PC-3 (cell line): Measurements from ENCODE around the gene HMGA1. TPM values are rescaled to one million over a fixed set of nuclear protein-coding genes. Genes with fewer than 3 reads are reported as not detected.
A peak's percentile ranks its signal among the peaks of the same experiment; 100 is the strongest.
"Not testable (repeated sequence)": the region's sequence is repeated elsewhere in the genome, so short reads cannot be mapped to it uniquely, and the experiment has no call there.

Source experiments
- ATAC-seq: fragments of 200-7000 bp; cut with Tn5 transposase; 2 replicates; pipeline ENCODE4 v1.9.1; 2020; ENCODE audit warnings: mild to moderate bottlenecking, moderate library complexity
- BruUV-seq: library from RNA; stranded (reverse); fragments of 400-500 nt; replicated peaks from 2 replicates; lab custom pipeline; 2021; lab: Mats Ljungman, UMichigan
- CTCF ChIA-PET: fragments of 300-600 bp; sonication (Branson Sonifier 250); formaldehyde crosslinking; loops from one replicate; lab custom pipeline; 2022; ENCODE audit warnings: antibody characterized with exemption; lab: Charles Lee
- POLR2A ChIA-PET: fragments of 300-600 bp; sonication (Branson Sonifier 250); formaldehyde crosslinking; loops from one replicate; lab custom pipeline; 2022; ENCODE audit warnings: antibody characterized with exemption; ENCODE audit not compliant: unreplicated experiment; lab: Charles Lee
- DNase-seq: peaks from one replicate; pipeline ENCODE4 v3.0.0-alpha.2; 2015
- H2AFZ ChIP-seq: fragments of 300-600 bp; sonication (generic); 2 replicates; pipeline ENCODE4 v1.6.0; 2016; ENCODE audit warnings: antibody characterized with exemption, low read length
- H3F3A ChIP-seq: fragments of 300-600 bp; sonication (generic); one replicate; pipeline ENCODE4 v1.6.0; 2017; ENCODE audit warnings: antibody characterized with exemption, low read length, control low read depth, mild to moderate bottlenecking; ENCODE audit not compliant: unreplicated experiment
- H3K27ac ChIP-seq: fragments of 300-600 bp; sonication (generic); 2 replicates; pipeline ENCODE4 v1.5.1; 2016; ENCODE audit warnings: mild to moderate bottlenecking, low read length
- H3K27me3 ChIP-seq: fragments of 300-600 bp; sonication (generic); 2 replicates; pipeline ENCODE4 v1.6.1; 2016; ENCODE audit warnings: low read length, mixed read lengths
- H3K36me3 ChIP-seq: fragments of 300-600 bp; sonication (generic); 2 replicates; pipeline ENCODE4 v1.6.1; 2016; ENCODE audit warnings: low read depth, mixed run types, low read length, mixed read lengths
- H3K4me1 ChIP-seq: fragments of 300-600 bp; sonication (generic); 2 replicates; pipeline ENCODE4 v1.5.1; 2016; ENCODE audit warnings: low read length; ENCODE audit not compliant: insufficient read depth
- H3K4me2 ChIP-seq: fragments of 300-600 bp; sonication (generic); 2 replicates; pipeline ENCODE4 v1.6.0; 2016; ENCODE audit warnings: low read length
- H3K4me3 ChIP-seq: fragments of 300-600 bp; sonication (generic); 2 replicates; pipeline ENCODE4 v1.5.1; 2016; ENCODE audit warnings: mild to moderate bottlenecking, low read length, mixed read lengths
- H3K79me2 ChIP-seq: fragments of 300-600 bp; sonication (generic); 2 replicates; pipeline ENCODE4 v1.6.1; 2017; ENCODE audit warnings: low read length, mixed read lengths
- H3K9ac ChIP-seq: fragments of 300-600 bp; sonication (generic); 2 replicates; pipeline ENCODE4 v1.6.0; 2016; ENCODE audit warnings: mild to moderate bottlenecking, low read length
- H3K9me2 ChIP-seq: fragments of 300-600 bp; sonication (generic); replicated peaks from 2 replicates; pipeline ENCODE4 v1.6.1; 2016; ENCODE audit warnings: mixed run types, low read length, mixed read lengths
- H3K9me3 ChIP-seq: fragments of 300-600 bp; sonication (generic); 2 replicates; pipeline ENCODE4 v1.6.1; 2016; ENCODE audit warnings: low read length, mixed read lengths
- H4K20me1 ChIP-seq: fragments of 300-600 bp; sonication (generic); 2 replicates; pipeline ENCODE4 v1.6.1; 2016; ENCODE audit warnings: low read length, mixed read lengths
- EZH2 ChIP-seq: fragments of 300-600 bp; sonication (generic); IDR thresholded peaks from one replicate; pipeline ENCODE4 v1.6.1; 2017; ENCODE audit warnings: antibody characterized with exemption, mild to moderate bottlenecking, low read length; ENCODE audit not compliant: unreplicated experiment
- EZH2phosphoT487 ChIP-seq: fragments of 300-600 bp; sonication (generic); IDR thresholded peaks from 2 replicates; pipeline ENCODE4 v1.6.1; 2018; ENCODE audit warnings: mild to moderate bottlenecking, antibody characterized with exemption, low read length, borderline replicate concordance
- intact Hi-C: fragments of 100-400 bp; cut with micrococcal nuclease; formaldehyde crosslinking; loops from 2 replicates; pipeline ENCODE4 v1.9.0; 2023
- total RNA-seq: library from RNA; depleted of rRNA; stranded (reverse); fragments of >200 nt; gene quantifications from 2 replicates; pipeline ENCODE4 v1.2.3, GENCODE V29; 2014
- TF ChIP-seq, protein P1 (sequence below): fragments of 300-600 bp; sonication (generic); conservative IDR thresholded peaks from 2 replicates; pipeline ENCODE4 v1.5.1; 2017; ENCODE audit warnings: antibody characterized with exemption, low read depth, mild to moderate bottlenecking, low read length

Gene HMGA1
- total RNA-seq, 1 experiment from 2014 or later, result 1,115 TPM

DNA sequence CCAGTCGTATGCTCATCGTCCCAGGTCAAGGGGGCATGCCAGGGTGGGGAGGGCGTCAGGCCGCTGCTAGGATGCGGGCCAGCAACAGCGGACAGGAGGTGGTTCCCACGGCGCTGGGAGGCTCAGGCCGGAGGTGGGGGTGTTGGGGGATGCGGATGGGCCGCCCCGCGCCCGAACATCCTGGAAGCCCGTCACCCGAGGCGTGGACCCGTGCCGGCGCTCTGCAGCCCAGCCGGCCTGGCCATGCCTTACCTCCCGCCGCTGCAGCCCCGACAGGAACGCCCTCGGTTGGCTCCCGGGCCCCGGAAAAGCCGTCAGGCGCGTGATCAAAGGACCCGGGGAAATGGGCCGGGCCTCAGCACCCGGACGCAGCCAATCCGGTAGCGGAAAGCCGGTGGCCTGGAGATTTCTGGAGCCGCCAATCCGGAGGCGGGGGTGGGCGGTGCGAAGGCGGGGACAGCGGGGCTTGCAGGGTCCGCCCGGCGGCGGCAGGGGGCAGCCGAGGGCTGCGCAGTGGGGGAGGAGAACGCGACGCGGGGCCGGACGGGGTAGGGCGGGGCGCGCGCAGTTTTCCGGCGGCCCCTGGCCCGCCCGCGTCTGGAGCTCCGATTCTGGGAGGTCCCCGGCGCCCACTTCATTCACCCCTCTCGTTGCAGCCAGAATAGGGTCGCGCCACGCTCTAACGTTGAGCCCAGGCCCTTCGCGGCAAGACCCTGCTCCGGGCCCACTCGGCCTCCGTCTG is 12.2 kb downstream of the HMGA1 start, which contains the start of gene SMIM29:
Gene SMIM29, minus strand, starts transcription at position 280 of the 742 bp plus-strand sequence. CDS start 1,215 bp downstream, outside the sequence.
- CTCF ChIA-PET, result interaction anchor here (0.5 to 3.5 kb wide), 8 partner anchors 16 to 651 kb away, joined by 3 to 34 read pairs (median 3); no protein-coding TSS in a partner anchor
- Histone ChIP-seq H3K4me1 (peaks cover 55% of the 10 kb centered on the region), H3K4me2 (peak within 1 kb of the TSS; percentile 94), H3K79me2 (peaks cover 11% of the 10 kb centered on the region; the same call in 1 of the 2 replicates), H3F3A (peaks cover 4% of the 10 kb centered on the region), H3K9me3 (no peaks in the 10 kb centered on the region), H4K20me1 (no peaks in the 10 kb centered on the region), H3K9me2 (no peaks in the 10 kb centered on the region), H3K27me3 (no peaks in the 10 kb centered on the region), H3K27ac (peak within 1 kb of the TSS; percentile 60), H3K9ac (peak within 1 kb of the TSS; percentile 89), H3K4me3 (peak within 1 kb of the TSS; percentile 79), H3K36me3 (peaks cover 6% of the 10 kb centered on the region; the same call in 1 of the 2 replicates), H2AFZ (peak within 1 kb of the TSS; percentile 100)
- peak; percentile 45 for ATAC-seq
- POLR2A ChIA-PET, result no interaction called here
- no peak for TF ChIP-seq EZH2
- TF ChIP-seq, protein P1, sequence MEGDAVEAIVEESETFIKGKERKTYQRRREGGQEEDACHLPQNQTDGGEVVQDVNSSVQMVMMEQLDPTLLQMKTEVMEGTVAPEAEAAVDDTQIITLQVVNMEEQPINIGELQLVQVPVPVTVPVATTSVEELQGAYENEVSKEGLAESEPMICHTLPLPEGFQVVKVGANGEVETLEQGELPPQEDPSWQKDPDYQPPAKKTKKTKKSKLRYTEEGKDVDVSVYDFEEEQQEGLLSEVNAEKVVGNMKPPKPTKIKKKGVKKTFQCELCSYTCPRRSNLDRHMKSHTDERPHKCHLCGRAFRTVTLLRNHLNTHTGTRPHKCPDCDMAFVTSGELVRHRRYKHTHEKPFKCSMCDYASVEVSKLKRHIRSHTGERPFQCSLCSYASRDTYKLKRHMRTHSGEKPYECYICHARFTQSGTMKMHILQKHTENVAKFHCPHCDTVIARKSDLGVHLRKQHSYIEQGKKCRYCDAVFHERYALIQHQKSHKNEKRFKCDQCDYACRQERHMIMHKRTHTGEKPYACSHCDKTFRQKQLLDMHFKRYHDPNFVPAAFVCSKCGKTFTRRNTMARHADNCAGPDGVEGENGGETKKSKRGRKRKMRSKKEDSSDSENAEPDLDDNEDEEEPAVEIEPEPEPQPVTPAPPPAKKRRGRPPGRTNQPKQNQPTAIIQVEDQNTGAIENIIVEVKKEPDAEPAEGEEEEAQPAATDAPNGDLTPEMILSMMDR, result peak; percentile 77
- peak; percentile 96 for DNase-seq
- intact Hi-C loops, result loop anchor here (1.0 to 5.0 kb wide), 5 partner anchors 92 to 358 kb away; no protein-coding TSS in a partner anchor
- BruUV-seq, result no TSS peak

DNA sequence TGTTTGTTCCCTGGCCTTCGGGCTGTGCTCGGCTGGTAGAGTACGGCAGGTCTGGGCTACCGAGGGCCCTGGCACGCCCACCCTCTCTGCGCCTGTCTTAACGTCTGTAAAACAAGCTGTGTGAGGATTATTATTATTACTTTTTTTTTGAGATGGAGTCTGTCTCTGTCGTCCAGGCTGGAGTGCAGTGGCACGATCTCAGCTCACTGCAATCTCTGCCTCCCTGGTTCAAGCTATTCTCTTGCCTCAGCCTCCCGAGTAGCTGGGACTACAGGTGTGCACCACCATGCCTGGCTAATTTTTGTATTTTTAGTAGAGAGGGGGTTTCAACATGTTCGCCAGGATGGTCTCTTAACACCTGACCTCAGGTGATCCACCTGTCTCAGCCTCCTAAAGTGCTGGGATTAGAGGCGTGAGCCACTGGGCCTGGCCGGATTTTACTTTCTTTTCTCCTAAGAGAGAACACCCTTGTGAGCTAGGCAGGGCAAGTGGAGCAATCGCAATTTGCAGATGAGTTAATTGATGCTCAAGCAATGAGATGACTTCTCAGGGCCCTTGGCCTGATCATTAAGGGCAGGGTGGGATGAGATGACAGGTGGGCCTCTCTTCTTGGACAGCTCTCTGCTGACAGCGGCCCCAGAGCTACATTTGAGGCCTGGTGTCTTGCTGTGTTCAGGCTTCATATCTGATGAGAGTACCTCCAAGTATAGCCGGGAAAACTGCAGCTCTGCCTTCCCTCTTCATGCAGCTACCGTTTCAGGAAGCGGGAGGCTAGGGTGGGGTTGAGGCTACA is 13.0 kb downstream of the HMGA1 start:
- H3K9ac ChIP-seq, result peak overlapping the region; percentile 89
- no peaks in the 10 kb centered on the region for H3K9me2 ChIP-seq
- peaks cover 11% of the 10 kb centered on the region; the same call in 1 of the 2 replicates for H3K79me2 ChIP-seq
- H3K27ac ChIP-seq, result no peak overlapping the region
- H3K27me3 ChIP-seq, result no peaks in the 10 kb centered on the region
- peaks cover 3% of the 10 kb centered on the region for H3F3A ChIP-seq
- intact Hi-C loops, result loop anchor here (1.0 to 5.0 kb wide), 5 partner anchors 91 to 358 kb away; no protein-coding TSS in a partner anchor
- peaks cover 6% of the 10 kb centered on the region; the same call in 1 of the 2 replicates for H3K36me3 ChIP-seq
- CTCF ChIA-PET, result interaction anchor here (0.7 to 3.5 kb wide), 5 partner anchors 17 to 167 kb away, joined by 3 to 34 read pairs (median 4); no protein-coding TSS in a partner anchor
- TF ChIP-seq EZH2 (no peak), EZH2phosphoT487 (no peak)
- TF ChIP-seq, protein P1, result no peak
- H3K9me3 ChIP-seq, result no peaks in the 10 kb centered on the region
- peak overlapping the region; percentile 79 for H3K4me3 ChIP-seq
- BruUV-seq, result no TSS peak
- H4K20me1 ChIP-seq, result no peaks in the 10 kb centered on the region
- DNase-seq (no peak), ATAC-seq (peak; percentile 2)
- peaks cover 47% of the 10 kb centered on the region for H3K4me1 ChIP-seq
- H3K4me2 ChIP-seq, result peak overlapping the region; percentile 94
- peak overlapping the region; percentile 100 for H2AFZ ChIP-seq
- POLR2A ChIA-PET, result no interaction called here

DNA sequence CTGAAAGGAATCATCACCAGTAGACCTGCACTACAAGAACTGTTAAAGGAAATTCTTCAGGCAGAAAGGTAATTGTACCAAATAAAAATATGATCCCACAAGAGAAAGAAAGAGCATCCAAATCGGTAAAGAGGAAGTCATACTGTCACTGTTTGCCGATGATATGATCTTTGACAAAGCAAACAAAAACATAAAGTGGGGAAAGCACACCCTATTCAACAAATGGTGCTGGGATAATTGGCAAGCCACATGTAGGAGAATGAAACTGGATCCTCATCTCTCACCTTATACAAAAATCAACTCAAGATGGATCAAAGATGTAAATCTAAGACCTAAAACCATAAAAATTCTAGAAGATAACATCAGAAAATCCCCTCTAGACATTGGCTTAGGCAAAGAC is 15.7 kb downstream of the HMGA1 start:
- H4K20me1 ChIP-seq, BruUV-seq, H3K9ac ChIP-seq, CTCF ChIA-PET, H3F3A ChIP-seq, H3K9me3 ChIP-seq, H3K36me3 ChIP-seq, H3K9me2 ChIP-seq, H3K4me3 ChIP-seq, H3K27ac ChIP-seq, POLR2A ChIA-PET, H2AFZ ChIP-seq, H3K27me3 ChIP-seq, ATAC-seq, intact Hi-C loops: not testable (repeated sequence)
- 0 out of 2 replicates have a peak overlapping the region, but pooled peaks have one; percentile 34 for H3K4me2 ChIP-seq
- H3K79me2 ChIP-seq, result peaks cover 11% of the 10 kb centered on the region; the same call in 1 of the 2 replicates
- DNase-seq, result peak; percentile 40
- peaks cover 23% of the 10 kb centered on the region for H3K4me1 ChIP-seq
